A673 (cell line): ENCODE data around the gene SLC15A3. TPM values are rescaled to one million over a fixed set of nuclear protein-coding genes. Genes with fewer than 3 reads are reported as not detected.

ENCODE experiments used
- BruUV-seq: library from RNA; stranded (reverse); fragments of 400-500 nt; replicated peaks from 2 replicates; lab custom pipeline; 2021; lab: Mats Ljungman, UMichigan
- CTCF ChIA-PET: fragments of 300-600 bp; sonication (Branson Sonifier 250); formaldehyde crosslinking; loops from one replicate; lab custom pipeline; 2022; ENCODE audit warnings: antibody characterized with exemption; lab: Charles Lee
- POLR2A ChIA-PET: fragments of 300-600 bp; sonication (Branson Sonifier 250); formaldehyde crosslinking; loops from one replicate; lab custom pipeline; 2022; ENCODE audit warnings: antibody characterized with exemption; ENCODE audit not compliant: low non-redundant PET; lab: Charles Lee
- DNase-seq: peaks from one replicate; pipeline ENCODE4 v3.0.0-alpha.2; 2015; ENCODE audit warnings: low spot score
- H3K27ac ChIP-seq: fragments of 200-600 bp; sonication (generic); 2 replicates; pipeline ENCODE4 v1.5.1; 2016; ENCODE audit warnings: mixed run types, low read depth, mild to moderate bottlenecking, mixed read lengths, antibody characterized with exemption, low read length; ENCODE audit not compliant: poor library complexity, severe bottlenecking
- H3K27me3 ChIP-seq: fragments of 200-600 bp; sonication (generic); replicated peaks from 2 replicates; pipeline ENCODE4 v1.6.1; 2017; ENCODE audit warnings: mixed run types, low read depth, mild to moderate bottlenecking, mixed read lengths, antibody characterized with exemption, low read length; ENCODE audit not compliant: insufficient read depth, poor library complexity
- H3K36me3 ChIP-seq: fragments of 200-600 bp; sonication (generic); 2 replicates; pipeline ENCODE4 v1.6.1; 2016; ENCODE audit warnings: mixed run types, mild to moderate bottlenecking, mixed read lengths, antibody characterized with exemption, low read length; ENCODE audit not compliant: insufficient read depth, poor library complexity, severe bottlenecking
- H3K4me1 ChIP-seq: fragments of 200-600 bp; sonication (generic); 2 replicates; pipeline ENCODE4 v1.6.1; 2017; ENCODE audit warnings: mixed run types, mild to moderate bottlenecking, mixed read lengths, antibody characterized with exemption, low read length; ENCODE audit not compliant: insufficient read depth, poor library complexity, severe bottlenecking
- H3K4me3 ChIP-seq: fragments of 200-600 bp; sonication (generic); 2 replicates; pipeline ENCODE4 v1.5.1; 2016; ENCODE audit warnings: low read depth, mixed run types, mild to moderate bottlenecking, mixed read lengths, low read length; ENCODE audit not compliant: poor library complexity, severe bottlenecking
- H3K9me3 ChIP-seq: fragments of 200-600 bp; sonication (generic); 2 replicates; pipeline ENCODE4 v1.6.1; 2016; ENCODE audit warnings: mixed run types, low read depth, mild to moderate bottlenecking, mixed read lengths, antibody characterized with exemption, low read length; ENCODE audit not compliant: poor library complexity, severe bottlenecking
- EZH2 ChIP-seq: fragments of 200-600 bp; sonication (generic); IDR thresholded peaks from 2 replicates; pipeline ENCODE4 v1.6.1; 2017; ENCODE audit warnings: borderline replicate concordance, low read depth, mild to moderate bottlenecking, mixed read lengths, antibody characterized with exemption, low read length; ENCODE audit not compliant: poor library complexity, severe bottlenecking
- intact Hi-C: fragments of 100-400 bp; cut with micrococcal nuclease; formaldehyde crosslinking; loops from one replicate; pipeline ENCODE4 v1.10.0; 2022; ENCODE audit not compliant: unreplicated experiment
- total RNA-seq: library from RNA; stranded (reverse); gene quantifications from 2 replicates; pipeline ENCODE4 v1.2.3, GENCODE V29; 2021
- TF ChIP-seq, protein P1 (sequence below): fragments of 300-800, 200-600 bp; sonication (generic); conservative IDR thresholded peaks from 2 replicates; pipeline ENCODE4 v1.5.1; 2017; ENCODE audit warnings: low read depth, mild to moderate bottlenecking, antibody characterized with exemption, low read length, moderate library complexity, mixed read lengths

The SLC15A3 gene
- total RNA-seq, 1 experiment from 2014 or later: not detected

GRCh38 chr11:60966890-60967289 lies 14.9 kb upstream of the SLC15A3 start:
- H3K9me3 ChIP-seq: peaks cover 5% of the 10 kb centered on the region
- peaks cover 6% of the 10 kb centered on the region for H3K27me3 ChIP-seq
- ChIA-PET POLR2A (no interaction called here), CTCF (no interaction called here)
- H3K27ac ChIP-seq: no peak overlapping the region
- no TSS peak for BruUV-seq
- no peak for DNase-seq
- intact Hi-C loops: no loop called here
- no peaks in the 10 kb centered on the region for H3K36me3 ChIP-seq
- no peak overlapping the region for H3K4me3 ChIP-seq
- no peaks in the 10 kb centered on the region for H3K4me1 ChIP-seq
- TF ChIP-seq, protein P1, sequence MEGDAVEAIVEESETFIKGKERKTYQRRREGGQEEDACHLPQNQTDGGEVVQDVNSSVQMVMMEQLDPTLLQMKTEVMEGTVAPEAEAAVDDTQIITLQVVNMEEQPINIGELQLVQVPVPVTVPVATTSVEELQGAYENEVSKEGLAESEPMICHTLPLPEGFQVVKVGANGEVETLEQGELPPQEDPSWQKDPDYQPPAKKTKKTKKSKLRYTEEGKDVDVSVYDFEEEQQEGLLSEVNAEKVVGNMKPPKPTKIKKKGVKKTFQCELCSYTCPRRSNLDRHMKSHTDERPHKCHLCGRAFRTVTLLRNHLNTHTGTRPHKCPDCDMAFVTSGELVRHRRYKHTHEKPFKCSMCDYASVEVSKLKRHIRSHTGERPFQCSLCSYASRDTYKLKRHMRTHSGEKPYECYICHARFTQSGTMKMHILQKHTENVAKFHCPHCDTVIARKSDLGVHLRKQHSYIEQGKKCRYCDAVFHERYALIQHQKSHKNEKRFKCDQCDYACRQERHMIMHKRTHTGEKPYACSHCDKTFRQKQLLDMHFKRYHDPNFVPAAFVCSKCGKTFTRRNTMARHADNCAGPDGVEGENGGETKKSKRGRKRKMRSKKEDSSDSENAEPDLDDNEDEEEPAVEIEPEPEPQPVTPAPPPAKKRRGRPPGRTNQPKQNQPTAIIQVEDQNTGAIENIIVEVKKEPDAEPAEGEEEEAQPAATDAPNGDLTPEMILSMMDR: no peak
- TF ChIP-seq EZH2: no peak

GRCh38 chr11:60964801-60965200 lies 12.8 kb upstream of the SLC15A3 start:
- ChIA-PET CTCF (no interaction called here), POLR2A (no interaction called here)
- no peaks in the 10 kb centered on the region for H3K4me1 ChIP-seq
- intact Hi-C loops: no loop called here
- TF ChIP-seq, protein P1: no peak
- TF ChIP-seq EZH2: no peak
- DNase-seq: no peak
- peaks cover 5% of the 10 kb centered on the region for H3K9me3 ChIP-seq
- BruUV-seq: no TSS peak
- H3K4me3 ChIP-seq: no peak overlapping the region
- H3K27ac ChIP-seq: no peak overlapping the region
- H3K36me3 ChIP-seq: no peaks in the 10 kb centered on the region
- H3K27me3 ChIP-seq: peaks cover 6% of the 10 kb centered on the region

GRCh38 chr11:60960405-60960804 lies 8.4 kb upstream of the SLC15A3 start:
- BruUV-seq: no TSS peak
- ChIA-PET CTCF (no interaction called here), POLR2A (no interaction called here)
- TF ChIP-seq, protein P1: no peak
- TF ChIP-seq EZH2: no peak
- Histone ChIP-seq H3K27me3 (peaks cover 6% of the 10 kb centered on the region), H3K4me1 (no peaks in the 10 kb centered on the region), H3K36me3 (no peaks in the 10 kb centered on the region), H3K27ac (no peak overlapping the region), H3K9me3 (no peaks in the 10 kb centered on the region), H3K4me3 (no peak overlapping the region)
- intact Hi-C loops: no loop called here
- DNase-seq: no peak
